NCI-H69 (cell line): Measurements from ENCODE around the gene HOXC11.

Experiments
- DNase-seq: peaks from one replicate; lab custom pipeline; 2025; lab: John Stamatoyannopoulos, UW

The HOXC11 gene

GRCh38 chr12:53997204-53998109 lies 24.5 kb downstream of the HOXC11 start:
- DNase-seq = no peak

GRCh38 chr12:53998110-53998899 lies 25.4 kb downstream of the HOXC11 start:
- DNase-seq = no peak

- DNase-seq = no peak
Measured at GRCh38 chr12:53998900-53999236, 25.9 kb downstream of the HOXC11 start.

DNA sequence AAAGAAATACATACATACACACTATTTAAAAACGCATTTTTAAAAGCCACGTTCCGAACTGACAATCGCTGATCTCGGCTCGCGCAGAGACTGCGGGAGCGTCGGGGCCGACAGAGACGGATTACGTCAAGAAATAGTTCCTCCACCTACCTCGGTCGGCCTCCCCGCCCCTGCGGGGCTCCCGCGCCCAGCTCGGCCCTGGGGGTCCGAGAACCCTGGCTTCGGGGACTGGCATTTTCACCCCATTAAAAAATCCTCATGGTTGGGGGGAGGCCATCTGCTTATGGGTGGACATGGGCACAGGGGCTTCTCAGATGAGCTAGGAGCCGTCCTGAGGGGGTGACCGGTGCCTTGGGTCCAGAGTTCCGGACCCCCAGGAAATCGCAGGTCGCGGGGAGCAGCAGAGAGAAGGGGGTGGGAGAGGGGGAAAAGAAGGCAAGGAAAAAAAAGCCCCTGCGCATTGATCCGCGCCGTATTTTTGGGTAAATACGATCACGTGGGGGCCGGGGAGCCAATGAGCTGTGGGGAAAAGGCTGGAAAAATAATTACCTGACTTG lies 26.7 kb downstream of the HOXC11 start:
- DNase-seq = peak; percentile 96

- DNase-seq = peak; percentile 81
Measured at GRCh38 chr12:54000116-54001114, 27.5 kb downstream of the HOXC11 start, which contains the start of gene HOXC9. TSS of gene HOXC9 (plus strand) at chr12:54000161. CDS start at chr12:54000189, 28 bp downstream.

DNA sequence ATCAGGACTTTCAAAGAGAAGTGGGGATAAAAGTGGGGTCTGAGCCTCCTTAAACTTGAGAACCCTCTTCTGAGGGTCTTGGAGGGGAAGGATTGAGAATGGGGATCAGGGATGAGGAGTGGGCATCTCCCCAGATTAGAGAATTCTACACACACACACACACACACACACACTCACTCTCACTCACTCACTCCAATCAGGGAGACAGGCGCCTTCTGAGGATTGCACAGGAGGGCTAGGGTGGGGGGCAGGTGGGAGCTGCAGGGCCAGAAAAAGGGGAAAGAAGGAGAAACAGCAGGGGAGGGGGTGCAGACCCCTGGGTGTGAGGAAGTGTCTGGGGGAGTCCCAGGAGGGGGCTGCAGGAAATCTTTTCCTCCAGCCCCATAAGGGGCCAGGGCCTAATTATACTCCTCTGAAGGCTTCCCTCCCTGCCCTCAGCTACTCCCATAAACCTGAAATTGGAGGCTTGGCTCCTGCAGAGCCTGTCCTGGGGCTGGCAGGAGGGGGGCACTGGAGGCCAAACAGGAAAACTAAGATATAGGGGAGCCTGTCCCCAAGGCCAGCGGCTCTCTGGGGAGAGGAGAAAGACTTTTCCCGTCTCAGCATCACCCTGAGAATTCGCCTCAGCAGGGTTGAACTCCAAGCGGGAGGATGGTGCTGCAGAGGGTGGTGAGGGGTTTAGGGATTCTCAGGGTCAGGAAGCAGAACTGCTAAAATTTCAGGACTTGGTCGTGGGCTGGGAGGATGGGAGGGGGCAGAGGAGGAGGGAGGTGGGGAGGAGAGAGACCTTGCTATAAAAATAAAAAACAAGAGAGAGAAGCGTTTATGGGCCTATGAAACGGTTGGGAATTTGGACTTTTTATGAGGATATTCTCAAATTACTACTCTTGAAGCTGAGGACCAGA lies 28.6 kb downstream of the HOXC11 start:
- peak; percentile 43 for DNase-seq

DNA sequence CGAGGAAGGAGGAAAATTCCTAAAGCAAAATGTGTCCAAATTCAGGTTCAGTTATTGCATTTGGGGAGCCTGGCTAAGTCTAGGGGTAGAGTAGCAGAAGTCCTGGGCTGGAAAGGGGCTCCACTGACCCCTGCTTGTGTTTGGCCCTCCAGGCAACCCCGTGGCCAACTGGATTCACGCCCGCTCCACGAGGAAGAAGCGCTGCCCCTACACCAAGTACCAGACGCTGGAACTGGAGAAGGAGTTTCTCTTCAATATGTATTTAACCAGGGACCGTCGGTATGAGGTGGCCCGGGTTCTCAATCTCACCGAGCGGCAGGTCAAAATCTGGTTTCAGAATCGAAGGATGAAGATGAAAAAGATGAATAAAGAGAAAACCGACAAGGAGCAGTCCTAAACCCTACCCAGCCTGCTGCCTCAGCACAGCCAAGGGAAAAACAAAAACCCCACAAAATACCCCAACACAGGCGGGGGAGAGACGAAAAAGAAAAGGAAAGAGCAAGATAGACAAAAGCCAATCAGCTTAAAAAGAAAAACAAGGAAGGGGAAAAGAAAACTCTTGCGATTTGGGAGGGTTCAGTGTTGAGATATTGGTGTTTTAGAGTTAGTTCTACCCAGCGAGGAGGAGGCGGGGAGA lies 29.5 kb downstream of the HOXC11 start:
- DNase-seq = no peak

DNA sequence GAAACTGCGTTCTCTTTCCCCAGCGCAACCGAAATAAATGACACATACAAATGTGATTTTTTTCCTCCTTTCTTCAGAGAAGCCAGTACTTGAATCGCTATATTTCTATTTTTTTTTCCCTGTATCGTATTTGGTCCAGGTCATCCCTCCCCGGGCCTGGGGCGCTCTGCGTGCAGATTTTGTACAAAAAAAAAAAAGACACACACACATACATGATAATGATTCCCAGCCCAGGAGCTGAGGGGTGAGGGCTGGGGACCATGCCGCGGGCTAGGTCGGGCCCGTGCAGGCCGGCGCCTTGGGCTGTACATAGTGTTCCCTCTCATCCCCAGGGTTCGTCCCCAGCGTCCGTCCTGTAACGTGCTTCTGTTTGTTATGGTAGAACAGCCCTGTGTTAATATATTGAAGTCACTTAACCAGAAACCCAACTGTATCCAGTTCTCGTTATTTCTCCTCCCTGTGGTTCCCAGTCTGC lies 30.0 kb downstream of the HOXC11 start:
- no peak for DNase-seq

GRCh38 chr12:54003625-54004024 lies 30.7 kb downstream of the HOXC11 start:
- no peak for DNase-seq

DNA sequence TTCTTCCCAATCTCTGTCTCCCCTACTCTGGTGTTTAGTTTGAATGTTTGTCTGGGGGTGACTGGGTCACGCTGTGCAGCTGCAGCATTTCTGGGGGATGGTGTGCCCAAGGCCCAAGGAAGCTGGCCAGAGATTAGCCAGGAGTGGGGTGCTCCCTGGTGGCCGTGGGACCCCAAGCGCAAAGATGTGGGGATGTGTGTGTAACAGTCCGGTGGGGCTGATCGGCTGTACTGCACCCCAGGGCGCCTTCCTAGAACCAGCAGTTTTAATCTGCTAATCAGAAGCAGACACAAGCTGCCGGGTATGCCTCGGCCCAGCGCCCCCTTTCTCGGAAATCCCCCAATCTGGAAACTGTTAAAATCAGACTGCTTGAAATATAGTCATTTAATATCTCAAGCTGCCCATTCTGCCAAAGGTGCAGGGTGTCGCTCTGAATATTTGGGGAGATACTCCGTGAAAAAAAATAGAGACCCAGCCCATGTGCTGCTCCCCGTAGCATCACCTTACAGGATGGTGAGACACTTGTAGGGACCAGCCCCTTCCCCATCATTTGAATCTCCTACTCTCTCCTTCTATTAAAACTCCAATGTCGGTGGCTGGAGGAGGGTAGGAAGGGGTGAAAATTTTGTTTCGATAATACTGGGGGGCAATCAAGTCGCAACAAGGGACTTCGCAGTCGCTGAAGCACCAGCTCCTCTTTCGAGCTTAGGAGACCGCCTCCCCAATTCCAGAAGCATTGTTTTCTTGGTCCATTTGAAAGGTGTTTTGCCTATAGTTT lies 31.3 kb downstream of the HOXC11 start:
- DNase-seq = no peak

GRCh38 chr12:54004841-54005530 lies 32.1 kb downstream of the HOXC11 start:
- DNase-seq = no peak

- DNase-seq = no peak
Measured at GRCh38 chr12:54005531-54005852, 32.6 kb downstream of the HOXC11 start.

DNA sequence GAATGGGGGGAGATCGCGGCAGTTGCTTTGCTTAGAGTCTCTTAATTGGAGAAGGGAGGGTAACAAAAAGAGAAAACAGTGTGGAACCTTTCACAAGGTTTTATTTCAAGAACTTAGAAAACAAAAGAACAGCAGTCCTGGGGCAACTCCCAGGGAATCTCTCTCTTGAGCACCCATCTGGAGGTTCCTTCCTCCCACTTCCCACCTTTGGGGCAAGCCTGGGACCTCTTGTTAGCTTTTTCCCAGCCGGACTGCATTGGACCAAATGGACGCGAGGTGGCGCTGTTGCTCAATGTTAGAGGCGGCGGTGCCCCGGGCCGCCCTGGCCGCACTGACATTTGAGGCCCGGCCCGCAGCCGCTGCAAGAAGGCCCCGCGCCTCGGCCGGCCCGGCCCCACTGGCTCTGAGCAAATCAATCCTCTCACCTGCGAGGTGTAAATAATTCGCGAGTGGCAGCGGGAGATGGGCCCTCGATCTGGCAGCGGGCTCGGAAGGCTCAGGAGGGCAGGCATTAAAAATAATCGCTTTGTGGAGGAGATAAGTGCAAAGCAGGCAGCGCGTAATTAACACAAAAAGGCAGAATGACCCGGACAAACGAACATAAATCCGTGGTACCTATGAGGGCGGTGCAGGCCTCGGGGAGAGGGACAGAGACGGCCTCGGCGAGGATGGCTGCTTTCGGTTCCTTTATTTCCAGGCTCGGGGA lies 33.1 kb downstream of the HOXC11 start:
- peak; percentile 85 for DNase-seq

DNA sequence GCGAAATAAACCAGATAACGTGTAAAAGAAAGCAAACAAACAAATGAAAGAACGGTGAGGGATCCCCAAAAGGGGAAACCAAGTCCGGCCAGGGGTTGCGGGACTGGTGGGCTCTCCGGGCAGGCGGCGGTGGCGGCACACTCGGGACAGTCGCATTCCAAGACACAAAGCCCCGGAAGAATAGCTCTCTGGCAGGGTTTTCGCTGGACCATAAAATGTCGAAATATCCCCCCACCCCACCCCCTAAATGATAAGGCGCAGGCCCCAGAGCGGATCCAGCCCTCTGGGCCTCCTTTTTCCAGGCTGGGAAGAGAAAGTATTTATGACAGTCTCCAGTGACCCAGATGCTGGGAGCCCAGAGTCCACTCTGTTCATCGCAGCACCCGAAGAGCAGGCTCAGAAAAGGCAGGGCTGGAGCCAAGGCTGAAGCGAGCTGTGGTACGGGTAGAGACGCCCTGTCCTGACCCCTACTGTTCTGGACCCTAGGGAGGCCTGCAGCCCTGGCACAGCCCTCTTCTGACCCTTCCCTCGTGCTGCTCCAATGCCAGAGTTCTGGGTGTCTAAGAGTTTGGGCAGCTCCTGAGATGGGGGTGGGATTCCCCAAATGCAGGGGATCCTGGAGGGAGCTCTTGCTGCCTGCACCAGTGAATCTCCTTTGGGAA lies 33.8 kb downstream of the HOXC11 start:
- DNase-seq = no peak

GRCh38 chr12:54007538-54008259 lies 34.8 kb downstream of the HOXC11 start:
- DNase-seq = no peak

GRCh38 chr12:54008260-54008552 lies 35.3 kb downstream of the HOXC11 start:
- no peak for DNase-seq
